Measurements from ENCODE around the gene MAN1B1. TPM values are rescaled to one million over a fixed set of nuclear protein-coding genes. Genes with fewer than 3 reads are reported as not detected.
"Not testable (repeated sequence)": the region's sequence is repeated elsewhere in the genome, so short reads cannot be mapped to it uniquely, and the experiment has no call there.

Gene MAN1B1
- total RNA-seq, 1 donor from 2014 or later = 54.0 TPM

DNA sequence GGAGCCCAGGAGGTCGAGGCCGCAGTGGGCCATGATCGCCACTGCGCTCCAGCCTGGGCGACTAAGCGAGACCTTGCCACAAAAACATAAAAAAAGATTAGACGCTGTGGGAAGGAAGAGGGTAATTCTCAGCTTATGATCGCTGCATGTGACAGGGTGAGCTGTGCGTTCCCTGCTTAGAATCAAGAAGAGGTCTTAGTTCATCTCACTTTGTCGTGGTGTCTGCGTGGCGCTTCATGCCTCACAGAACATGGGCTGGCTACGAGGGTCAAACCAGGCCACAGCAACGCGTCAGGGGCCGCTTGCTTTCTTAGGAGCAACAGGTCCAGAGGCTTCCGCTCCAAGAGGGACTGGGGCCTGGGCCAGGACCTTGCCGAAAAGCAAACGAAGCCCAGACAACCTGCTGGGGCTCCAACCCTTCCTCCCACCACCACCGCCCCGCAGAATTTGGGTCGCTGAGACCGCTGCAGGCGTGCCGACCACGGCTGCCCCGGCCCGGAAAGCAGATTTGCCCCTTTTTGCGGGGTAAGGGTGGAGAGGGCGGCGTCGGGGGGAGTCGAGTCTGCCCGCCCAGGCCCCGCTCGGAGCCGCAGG, 42.2 kb downstream of the MAN1B1 start:
- no peak for DNase-seq (ENCODE audit: low read depth, low spot score)
- Mint-ChIP-seq H3K36me3 (ENCODE audit: low read depth) (no peaks in the 10 kb centered on the region), H3K4me3 (peak overlapping the region; percentile 89), H3K27ac (ENCODE audit: unreplicated experiment) (no peak overlapping the region), H3K4me1 (peaks cover 24% of the 10 kb centered on the region), H3K9me3 (no peaks in the 10 kb centered on the region), H3K27me3 (ENCODE audit: low read depth) (peaks cover 22% of the 10 kb centered on the region)
- TF ChIP-seq, protein P1, sequence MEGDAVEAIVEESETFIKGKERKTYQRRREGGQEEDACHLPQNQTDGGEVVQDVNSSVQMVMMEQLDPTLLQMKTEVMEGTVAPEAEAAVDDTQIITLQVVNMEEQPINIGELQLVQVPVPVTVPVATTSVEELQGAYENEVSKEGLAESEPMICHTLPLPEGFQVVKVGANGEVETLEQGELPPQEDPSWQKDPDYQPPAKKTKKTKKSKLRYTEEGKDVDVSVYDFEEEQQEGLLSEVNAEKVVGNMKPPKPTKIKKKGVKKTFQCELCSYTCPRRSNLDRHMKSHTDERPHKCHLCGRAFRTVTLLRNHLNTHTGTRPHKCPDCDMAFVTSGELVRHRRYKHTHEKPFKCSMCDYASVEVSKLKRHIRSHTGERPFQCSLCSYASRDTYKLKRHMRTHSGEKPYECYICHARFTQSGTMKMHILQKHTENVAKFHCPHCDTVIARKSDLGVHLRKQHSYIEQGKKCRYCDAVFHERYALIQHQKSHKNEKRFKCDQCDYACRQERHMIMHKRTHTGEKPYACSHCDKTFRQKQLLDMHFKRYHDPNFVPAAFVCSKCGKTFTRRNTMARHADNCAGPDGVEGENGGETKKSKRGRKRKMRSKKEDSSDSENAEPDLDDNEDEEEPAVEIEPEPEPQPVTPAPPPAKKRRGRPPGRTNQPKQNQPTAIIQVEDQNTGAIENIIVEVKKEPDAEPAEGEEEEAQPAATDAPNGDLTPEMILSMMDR (conservative IDR thresholded peaks at IDR 0.05) = no peak

DNA sequence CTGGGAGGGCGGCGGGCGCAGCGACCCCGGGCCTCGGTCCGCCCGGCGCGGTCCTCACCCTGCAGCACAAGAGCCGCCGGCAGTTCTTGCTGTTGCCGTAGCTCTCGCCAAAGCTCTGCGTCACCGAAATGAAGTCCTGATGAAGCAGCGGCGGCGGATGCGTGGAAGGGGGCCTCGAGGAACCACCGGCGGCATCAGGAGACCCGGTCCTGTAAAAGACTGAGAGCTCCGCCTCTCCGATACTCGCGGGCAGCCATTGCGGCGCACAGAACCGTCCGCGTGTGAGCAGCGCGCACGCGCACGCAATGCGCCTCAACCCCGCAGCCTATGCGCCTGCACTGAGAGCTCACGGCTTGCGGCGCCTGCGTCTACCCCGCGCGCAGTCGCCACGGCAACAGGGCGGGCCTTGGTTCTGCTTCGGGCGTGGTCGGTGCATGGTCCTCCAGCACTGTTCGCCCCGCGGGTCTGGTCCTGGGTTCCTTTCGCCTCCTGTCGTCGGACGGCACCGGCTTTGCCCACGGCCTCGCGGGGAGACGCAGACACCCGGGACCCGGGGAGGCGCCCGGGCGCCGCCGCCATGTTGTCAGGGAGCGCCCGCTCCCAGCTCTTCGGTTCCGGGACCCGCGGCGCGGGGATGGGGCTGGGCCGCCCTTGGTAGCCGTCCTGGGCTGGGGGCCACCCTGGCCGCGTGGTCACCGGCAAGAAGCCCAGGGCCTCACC, 42.8 kb downstream of the MAN1B1 start:
- no peak overlapping the region for H3K27ac Mint-ChIP-seq (ENCODE audit: unreplicated experiment)
- TF ChIP-seq, protein P1 (conservative IDR thresholded peaks at IDR 0.05) = no peak
- H3K36me3 Mint-ChIP-seq (ENCODE audit: low read depth) = no peaks in the 10 kb centered on the region
- peak; percentile 76 for DNase-seq (ENCODE audit: low read depth, low spot score)
- H3K9me3 Mint-ChIP-seq = no peaks in the 10 kb centered on the region
- peaks cover 29% of the 10 kb centered on the region for H3K27me3 Mint-ChIP-seq (ENCODE audit: low read depth)
- H3K4me3 Mint-ChIP-seq = peak overlapping the region; percentile 92
- peaks cover 24% of the 10 kb centered on the region for H3K4me1 Mint-ChIP-seq

DNA sequence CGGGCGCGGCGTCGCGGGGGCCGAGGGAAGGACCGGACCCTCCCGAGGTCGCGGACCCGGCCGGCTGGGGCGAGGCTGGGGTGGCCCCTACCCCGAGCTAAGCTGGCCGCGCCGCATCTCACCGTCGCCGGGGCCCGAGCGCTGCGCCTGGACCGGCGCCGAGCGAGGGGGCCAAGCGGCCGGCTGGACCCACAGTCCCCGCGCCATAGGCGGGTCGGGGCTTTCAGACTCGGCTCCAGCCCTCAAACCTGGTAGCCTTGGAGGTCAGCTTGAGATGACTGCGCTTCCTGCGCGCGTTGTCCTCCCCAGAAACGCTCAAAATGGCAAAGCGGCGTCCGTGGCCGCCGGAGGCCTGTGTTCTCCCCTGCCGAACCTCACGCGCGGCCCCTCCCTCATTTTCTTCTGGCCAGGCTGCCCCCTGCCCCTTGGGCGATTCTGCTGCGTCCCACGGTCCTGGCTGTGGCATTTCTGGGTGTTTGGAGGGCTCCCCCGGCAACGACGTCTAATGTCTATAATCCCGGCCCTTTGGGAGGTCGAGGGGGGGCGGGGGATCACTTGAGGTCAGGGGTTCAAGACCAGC, 43.5 kb downstream of the MAN1B1 start:
- no peaks in the 10 kb centered on the region for H3K9me3 Mint-ChIP-seq
- H3K27me3 Mint-ChIP-seq (ENCODE audit: low read depth) = peaks cover 35% of the 10 kb centered on the region
- TF ChIP-seq, protein P1 (conservative IDR thresholded peaks at IDR 0.05) = no peak
- H3K36me3 Mint-ChIP-seq (ENCODE audit: low read depth) = no peaks in the 10 kb centered on the region
- DNase-seq (ENCODE audit: low read depth, low spot score) = no peak
- no peak overlapping the region for H3K27ac Mint-ChIP-seq (ENCODE audit: unreplicated experiment)
- peaks cover 24% of the 10 kb centered on the region for H3K4me1 Mint-ChIP-seq
- H3K4me3 Mint-ChIP-seq = peak overlapping the region; percentile 88

DNA sequence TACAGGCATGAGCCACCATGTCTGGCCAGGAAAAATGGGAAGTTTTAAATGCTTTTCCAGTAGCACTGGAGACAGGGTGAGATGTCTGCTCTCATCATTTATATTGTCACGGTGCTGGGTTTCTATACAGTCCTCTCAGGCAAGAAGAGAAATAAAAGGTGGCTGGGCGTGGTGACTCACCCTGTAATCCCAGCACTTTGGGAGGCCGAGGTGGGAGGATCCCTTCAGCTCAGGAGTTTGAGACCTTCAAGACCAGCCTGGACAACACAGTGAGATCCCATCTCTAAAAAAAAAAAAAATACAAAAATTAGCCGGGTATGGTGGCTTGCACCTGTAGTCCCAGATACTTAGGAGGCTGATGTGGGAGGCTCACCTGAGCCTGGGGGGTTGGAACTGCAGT, 47.4 kb downstream of the MAN1B1 start:
- Mint-ChIP-seq H3K27me3 (ENCODE audit: low read depth) (peaks cover 71% of the 10 kb centered on the region), H3K9me3 (no peaks in the 10 kb centered on the region), H3K27ac (ENCODE audit: unreplicated experiment) (no peak overlapping the region), H3K36me3 (ENCODE audit: low read depth) (no peaks in the 10 kb centered on the region), H3K4me3 (no peak overlapping the region), H3K4me1 (no peaks in the 10 kb centered on the region)
- DNase-seq (ENCODE audit: low read depth, low spot score) = no peak
- TF ChIP-seq, protein P1 (conservative IDR thresholded peaks at IDR 0.05) = no peak

DNA sequence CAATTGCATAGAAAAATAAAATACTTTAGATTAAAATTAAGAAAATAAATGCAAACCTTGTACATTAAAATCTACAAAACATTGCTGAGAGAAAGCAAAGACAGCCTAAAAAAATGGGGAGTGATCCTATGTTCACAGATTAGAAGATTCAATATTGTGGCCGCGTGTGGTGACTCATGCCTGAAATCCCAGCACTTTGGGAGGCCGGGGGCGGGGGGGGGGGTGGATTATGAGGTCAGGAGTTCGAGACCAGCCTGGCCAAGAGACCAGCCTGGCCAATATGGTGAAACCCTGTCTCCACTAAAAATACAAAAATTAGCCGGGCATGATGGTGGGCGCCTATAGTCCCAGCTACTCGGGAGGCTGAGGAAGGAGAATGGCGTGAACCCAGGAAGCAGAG, 48.4 kb downstream of the MAN1B1 start:
- not testable (repeated sequence) for H3K4me1 Mint-ChIP-seq; H3K9me3 Mint-ChIP-seq; DNase-seq (ENCODE audit: low read depth, low spot score); H3K4me3 Mint-ChIP-seq; H3K27ac Mint-ChIP-seq (ENCODE audit: unreplicated experiment); H3K36me3 Mint-ChIP-seq (ENCODE audit: low read depth)
- peaks cover 80% of the 10 kb centered on the region for H3K27me3 Mint-ChIP-seq (ENCODE audit: low read depth)

All from neural crest cell (in vitro differentiated cells).